CD4-positive, alpha-beta T cell treated with Interleukin-4 for 4 hours (primary cell): ENCODE data around the gene GATA2.

Experiments used
- DNase-seq: peaks from one replicate; pipeline ENCODE4 v3.0.0-alpha.2; 2020

Gene GATA2

GRCh38 chr3:128487813-128488635 lies 5.0 kb downstream of the GATA2 start:
- DNase-seq: no peak

- no peak for DNase-seq
These were observed 5.5 kb downstream of the GATA2 start for GRCh38 chr3:128487538-128487812.

- no peak for DNase-seq
These were observed 6.1 kb downstream of the GATA2 start for GRCh38 chr3:128486681-128487537.

- no peak for DNase-seq
These were observed 6.8 kb downstream of the GATA2 start for GRCh38 chr3:128486205-128486628.

- DNase-seq: no peak
These were observed 7.5 kb downstream of the GATA2 start for GRCh38 chr3:128485282-128486204.

GRCh38 chr3:128484404-128485281 lies 8.4 kb downstream of the GATA2 start:
- DNase-seq: no peak

GRCh38 chr3:128483657-128484403 lies 9.2 kb downstream of the GATA2 start:
- DNase-seq: no peak

GRCh38 chr3:128482666-128483656 lies 10.0 kb downstream of the GATA2 start:
- no peak for DNase-seq

GRCh38 chr3:128482175-128482574 lies 10.8 kb downstream of the GATA2 start:
- no peak for DNase-seq

- no peak for DNase-seq
These were observed 11.5 kb downstream of the GATA2 start for GRCh38 chr3:128481438-128481942.

GRCh38 chr3:128480717-128481437 lies 12.1 kb downstream of the GATA2 start:
- DNase-seq: no peak

- no peak for DNase-seq
These were observed 12.7 kb downstream of the GATA2 start for GRCh38 chr3:128480278-128480677.

GRCh38 chr3:128479558-128480086 lies 13.4 kb downstream of the GATA2 start:
- DNase-seq: no peak

GRCh38 chr3:128478576-128479506 lies 14.2 kb downstream of the GATA2 start:
- DNase-seq: no peak

GRCh38 chr3:128476659-128477058 lies 16.3 kb downstream of the GATA2 start:
- no peak for DNase-seq

GRCh38 chr3:128475355-128475754 lies 17.6 kb downstream of the GATA2 start:
- no peak for DNase-seq

GRCh38 chr3:128473737-128474136 lies 19.3 kb downstream of the GATA2 start:
- DNase-seq: no peak

- DNase-seq: no peak
These were observed 19.9 kb downstream of the GATA2 start for GRCh38 chr3:128473180-128473519.
